GM21737 (cell line): ENCODE measurements around the gene ARID3A.
"Not testable (repeated sequence)": the region's sequence is repeated elsewhere in the genome, so short reads cannot be mapped to it uniquely, and the experiment has no call there.

Experiments
- ATAC-seq: cut with Tn5 transposase; IDR thresholded peaks from one replicate; pipeline ENCODE4 v1.9.1; 2021; ENCODE audit warnings: mild to moderate bottlenecking, moderate library complexity; ENCODE audit not compliant: unreplicated experiment

Gene ARID3A, protein sequence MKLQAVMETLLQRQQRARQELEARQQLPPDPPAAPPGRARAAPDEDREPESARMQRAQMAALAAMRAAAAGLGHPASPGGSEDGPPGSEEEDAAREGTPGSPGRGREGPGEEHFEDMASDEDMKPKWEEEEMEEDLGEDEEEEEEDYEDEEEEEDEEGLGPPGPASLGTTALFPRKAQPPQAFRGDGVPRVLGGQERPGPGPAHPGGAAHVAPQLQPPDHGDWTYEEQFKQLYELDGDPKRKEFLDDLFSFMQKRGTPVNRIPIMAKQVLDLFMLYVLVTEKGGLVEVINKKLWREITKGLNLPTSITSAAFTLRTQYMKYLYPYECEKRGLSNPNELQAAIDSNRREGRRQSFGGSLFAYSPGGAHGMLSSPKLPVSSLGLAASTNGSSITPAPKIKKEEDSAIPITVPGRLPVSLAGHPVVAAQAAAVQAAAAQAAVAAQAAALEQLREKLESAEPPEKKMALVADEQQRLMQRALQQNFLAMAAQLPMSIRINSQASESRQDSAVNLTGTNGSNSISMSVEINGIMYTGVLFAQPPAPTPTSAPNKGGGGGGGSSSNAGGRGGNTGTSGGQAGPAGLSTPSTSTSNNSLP

DNA sequence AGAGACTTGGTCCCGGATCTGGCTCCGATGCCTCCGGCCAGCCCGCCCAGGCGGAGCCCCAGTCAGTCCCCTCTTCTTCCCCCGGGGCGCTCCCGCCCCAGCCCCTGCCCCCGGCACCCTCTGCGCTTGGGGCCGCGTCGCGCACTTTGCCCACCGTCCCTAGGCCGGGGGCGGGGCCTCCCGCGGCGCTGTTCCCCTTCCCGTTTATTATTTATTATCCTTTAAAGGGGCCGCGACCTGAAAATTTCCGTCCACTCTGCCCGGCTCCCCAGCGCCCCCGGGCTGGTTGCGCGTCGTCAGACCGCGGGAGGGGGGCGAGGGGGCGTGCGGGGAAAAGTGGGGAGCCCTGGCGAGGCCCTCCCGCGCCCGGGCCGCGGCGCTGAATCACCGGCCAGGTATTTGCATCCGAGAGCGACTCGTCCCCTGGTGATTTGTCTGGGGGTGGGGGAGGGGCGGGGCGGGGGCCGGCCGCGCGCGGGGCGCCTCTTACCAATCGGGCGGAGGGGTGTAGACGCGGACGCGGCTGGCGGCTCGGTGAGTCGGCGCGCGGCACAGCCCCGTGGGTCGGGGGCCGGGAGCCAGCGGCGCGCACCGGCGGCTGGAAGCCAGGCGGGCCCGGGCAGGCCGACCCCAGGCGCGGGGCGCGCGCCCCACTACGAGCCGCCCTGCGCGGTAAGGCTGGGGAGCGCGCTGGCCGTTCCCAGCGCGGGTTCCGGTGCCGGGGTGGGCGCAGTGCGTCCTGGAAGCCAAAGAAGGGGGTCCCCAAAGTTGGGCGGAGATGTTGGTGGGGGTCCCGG, at the start of gene ARID3A:
TSS of gene ARID3A (plus strand) at position 510 of the 797 bp plus-strand sequence. CDS start 3,494 bp downstream, outside the sequence.
- peak; percentile 40 for ATAC-seq

GRCh38 chr19:876089-876488, 49.7 kb upstream of the ARID3A start:
- ATAC-seq, result no peak

- ATAC-seq, result no peak
Observed at GRCh38 chr19:876780-877314, 49.0 kb upstream of the ARID3A start.

DNA sequence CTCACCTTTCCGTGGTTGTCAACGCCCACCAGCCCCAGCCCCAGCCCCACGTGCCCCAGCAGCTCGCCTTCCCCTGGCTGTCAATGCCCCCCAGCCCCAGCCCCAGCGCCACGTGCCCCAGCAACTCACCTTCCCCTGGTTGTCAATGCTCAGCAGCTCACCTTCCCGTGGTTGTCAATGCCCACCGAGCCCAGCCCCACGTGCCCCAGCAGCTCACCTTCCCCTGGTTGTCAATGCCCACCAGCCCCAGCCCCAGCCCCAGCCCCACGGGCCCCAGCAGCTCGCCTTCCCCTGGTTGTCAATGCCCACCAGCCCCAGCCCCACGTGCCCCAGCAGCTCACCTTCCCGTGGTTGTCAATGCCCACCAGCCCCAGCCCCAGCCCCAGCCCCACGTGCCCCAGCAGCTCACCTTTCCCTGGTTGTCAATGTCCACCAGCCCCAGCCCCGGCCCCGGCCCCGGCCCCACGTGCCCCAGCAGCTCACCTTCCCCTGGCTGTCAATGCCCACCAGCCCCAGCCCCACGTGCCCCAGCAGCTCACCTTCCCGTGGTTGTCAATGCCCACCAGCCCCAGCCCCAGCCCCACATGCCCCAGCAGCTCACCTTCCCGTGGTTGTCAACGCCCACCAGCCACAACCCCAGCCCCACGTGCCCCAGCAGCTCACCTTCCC, 47.7 kb upstream of the ARID3A start:
- ATAC-seq, result not testable (repeated sequence)

- ATAC-seq, result not testable (repeated sequence)
Observed at GRCh38 chr19:878751-879561, 46.9 kb upstream of the ARID3A start.

- no peak for ATAC-seq
Observed at GRCh38 chr19:879711-880438, 46.0 kb upstream of the ARID3A start.

DNA sequence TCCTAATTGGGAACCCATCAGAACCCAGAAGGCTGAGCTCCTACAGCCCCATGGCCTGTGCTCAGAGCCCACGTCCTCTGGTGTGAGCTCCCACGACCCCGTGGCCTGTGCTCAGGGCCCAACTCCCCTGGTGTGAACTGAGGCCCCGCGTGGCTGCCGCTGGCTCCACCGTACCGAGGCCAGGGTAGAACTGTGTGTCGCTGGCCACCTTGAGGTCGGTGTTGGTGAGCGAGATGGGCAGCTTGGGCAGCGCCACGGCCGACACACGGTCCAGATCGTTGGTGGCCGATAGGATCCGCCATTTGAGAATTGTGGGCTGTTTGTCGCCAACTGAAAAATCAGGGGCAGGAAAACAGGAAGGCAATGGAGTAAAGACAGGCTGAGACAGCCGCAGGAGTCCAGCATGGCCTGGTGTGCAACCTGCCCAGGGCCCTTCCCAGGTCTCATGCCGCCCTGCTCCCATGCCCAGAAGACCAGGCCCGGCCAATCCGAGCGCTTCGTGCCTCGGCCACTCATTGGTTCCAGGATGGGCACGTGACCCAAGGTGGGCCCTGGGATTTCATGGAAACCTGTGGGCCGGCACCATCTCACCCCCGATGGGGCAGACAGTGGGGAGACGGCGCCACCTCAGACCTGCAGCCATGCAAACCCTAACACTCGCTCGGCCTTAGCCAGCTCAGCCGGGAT, 44.3 kb upstream of the ARID3A start:
- ATAC-seq, result no peak

GRCh38 chr19:882871-883497, 42.9 kb upstream of the ARID3A start:
- ATAC-seq, result no peak

GRCh38 chr19:883661-884211, 42.1 kb upstream of the ARID3A start:
- no peak for ATAC-seq

DNA sequence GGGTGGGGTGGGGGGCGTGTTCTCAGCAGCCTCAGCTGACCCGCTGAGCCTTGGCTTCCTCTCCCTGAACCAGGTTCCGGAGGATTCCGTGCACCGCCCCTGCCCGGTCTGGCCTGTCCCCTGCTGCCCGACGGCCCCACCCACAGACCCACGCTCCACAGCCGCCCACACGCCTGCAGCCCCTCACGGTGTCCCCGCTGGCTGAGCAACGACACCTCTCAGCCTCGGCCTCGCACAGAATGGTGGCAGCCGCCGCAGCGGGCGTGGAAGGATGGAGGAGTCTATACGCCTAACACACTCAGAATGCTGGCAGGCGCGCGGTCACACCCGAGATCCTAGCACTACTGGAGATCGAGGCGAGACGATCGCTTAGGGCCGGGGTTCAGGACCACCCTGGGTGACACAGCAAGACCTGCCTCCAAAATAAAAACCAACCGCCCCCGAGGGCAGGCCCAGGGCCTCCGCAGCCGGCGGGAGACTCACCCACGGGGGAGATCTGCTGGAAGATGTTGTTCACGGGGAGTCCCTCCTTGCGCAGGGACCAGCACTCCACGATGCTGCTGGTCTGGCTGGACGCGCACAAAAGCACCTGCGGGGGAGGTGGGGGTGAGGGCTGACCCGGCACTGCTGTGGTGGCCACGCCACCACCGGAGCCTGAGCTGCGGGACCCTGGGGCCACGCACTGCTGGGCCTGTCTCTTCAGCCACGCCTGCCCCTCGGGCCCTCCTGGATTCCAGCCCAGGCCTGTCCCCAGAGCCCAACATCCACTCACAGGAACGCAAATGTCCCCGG, 41.2 kb upstream of the ARID3A start:
- no peak for ATAC-seq

DNA sequence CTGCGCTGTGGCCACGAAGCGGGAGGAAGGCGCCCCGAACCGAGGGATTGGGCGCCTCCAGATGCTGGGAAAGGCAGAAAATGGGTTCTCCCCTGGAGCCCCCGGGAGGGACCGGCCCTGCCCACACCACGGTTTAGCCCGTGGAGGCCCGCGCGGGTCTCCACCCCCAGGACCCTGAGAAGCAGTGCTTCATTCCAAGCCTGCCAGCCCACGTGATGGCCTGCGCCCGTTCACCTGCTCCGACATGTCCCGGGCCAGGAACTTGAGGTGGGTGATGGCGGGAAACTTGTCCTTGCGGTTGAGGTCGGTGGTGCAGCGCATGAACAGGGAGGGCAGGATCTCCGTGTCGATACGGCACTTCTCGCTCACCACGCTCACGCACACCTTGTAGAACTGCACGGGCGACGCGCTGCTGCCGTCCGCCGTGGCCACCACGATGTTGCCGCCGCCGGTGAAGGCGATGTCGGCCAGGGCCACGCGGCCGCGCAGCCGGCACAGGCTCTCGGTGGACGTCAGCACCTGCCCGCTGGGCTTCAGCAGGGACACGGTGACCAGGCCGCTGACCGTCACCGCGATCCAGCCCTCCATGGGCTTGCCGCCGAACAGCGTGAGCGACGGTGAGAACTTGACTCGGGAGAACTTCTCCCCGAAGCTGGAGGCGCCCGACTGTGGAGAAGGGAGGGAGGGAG, 40.2 kb upstream of the ARID3A start:
- ATAC-seq, result no peak

DNA sequence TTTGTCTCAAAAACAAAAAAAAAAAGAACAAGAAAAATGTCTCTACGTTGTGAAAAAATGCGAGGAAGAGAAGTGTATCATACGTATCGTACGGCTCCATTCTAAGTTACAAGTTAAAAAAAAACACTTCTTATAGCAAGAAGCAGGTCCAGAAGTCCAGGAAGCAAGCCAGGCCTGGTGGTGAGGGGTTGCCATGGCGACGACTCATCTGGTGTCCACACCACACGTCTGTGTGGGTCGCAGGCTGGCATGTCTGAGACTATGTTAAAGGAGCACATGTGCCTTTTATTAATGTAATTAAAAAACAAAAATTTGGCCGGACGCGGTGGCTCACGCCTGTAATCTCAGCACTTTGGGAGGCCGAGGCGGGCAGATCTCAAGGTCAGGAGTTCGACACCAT, 38.8 kb upstream of the ARID3A start:
- no peak for ATAC-seq

- no peak for ATAC-seq
Observed at GRCh38 chr19:887599-887998, 38.2 kb upstream of the ARID3A start.

DNA sequence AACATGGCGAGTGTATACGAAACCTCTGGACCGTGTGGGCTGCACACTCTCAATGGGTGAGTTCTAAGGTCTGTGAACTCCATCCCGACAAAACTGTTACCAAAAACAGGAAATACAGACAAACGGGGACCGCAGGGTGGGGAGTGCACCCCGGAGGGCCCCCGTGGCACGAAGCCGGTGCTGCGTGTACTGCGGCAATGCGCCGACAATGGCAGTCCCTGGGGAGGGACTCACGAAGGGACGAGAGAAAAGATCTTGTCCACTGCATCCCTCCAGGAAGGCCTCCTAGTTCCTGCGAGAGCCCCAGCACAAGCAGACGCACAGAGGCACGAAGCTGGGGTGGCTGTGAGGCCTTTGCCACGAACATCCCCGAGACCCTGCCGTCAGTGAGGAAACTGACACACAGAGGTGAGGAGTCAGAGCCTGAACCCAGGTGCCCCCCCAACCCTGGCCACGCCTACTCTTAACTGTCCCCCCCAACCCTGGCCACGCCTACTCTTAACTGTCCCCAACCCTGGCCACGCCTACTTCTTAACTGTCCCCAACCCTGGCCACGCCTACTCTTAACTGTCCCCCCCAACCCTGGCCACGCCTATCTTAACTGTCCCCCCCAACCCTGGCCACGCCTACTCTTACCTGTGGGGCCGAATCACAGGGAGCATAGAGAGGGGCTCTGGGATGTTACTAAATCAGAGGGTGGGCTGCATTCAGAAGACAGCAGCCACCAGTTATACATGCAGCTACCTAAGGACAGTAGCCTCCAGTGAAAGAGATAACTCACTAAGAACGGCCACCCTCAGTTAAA, 37.1 kb upstream of the ARID3A start:
- no peak for ATAC-seq

DNA sequence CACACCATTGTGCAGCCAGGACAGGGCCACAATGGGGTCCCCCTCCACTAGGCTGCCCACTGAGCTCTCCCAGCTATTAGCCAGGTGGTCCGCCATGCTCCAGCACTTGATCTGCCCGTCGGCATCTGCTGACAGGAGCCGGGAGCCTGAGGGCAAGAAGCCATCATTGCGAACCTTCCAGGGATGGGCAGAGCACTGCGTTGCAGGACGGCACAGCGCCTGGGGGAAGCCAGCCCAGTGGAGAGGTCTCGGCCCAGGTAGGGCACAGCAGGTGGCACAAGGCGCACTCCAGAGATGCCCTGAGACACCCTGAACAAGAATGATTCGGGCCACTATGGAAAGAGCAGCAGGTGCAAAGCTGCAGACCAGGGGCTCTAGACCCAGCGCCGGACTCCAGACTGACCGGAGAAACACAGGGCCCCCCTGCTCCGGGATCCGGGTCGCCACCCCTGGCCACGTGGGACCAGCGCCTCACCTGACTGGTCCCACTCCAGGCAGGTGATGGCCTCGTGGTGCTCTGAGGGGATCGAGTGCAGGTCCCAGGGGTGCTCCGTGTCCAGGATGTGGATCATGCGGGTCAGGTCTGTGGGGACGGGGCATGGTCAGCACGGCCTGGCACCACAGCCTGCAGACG, 36.1 kb upstream of the ARID3A start:
- no peak for ATAC-seq
